Common myeloid progenitor, CD34-positive (primary cell): ENCODE data around the gene MAN1A1.

ENCODE experiments used
- CTCF ChIA-PET: fragments of 350-600 bp; sonication (Branson Sonifier 250); formaldehyde crosslinking; loops from one replicate; lab custom pipeline; 2021; ENCODE audit warnings: antibody characterized with exemption; lab: Charles Lee
- POLR2A ChIA-PET: fragments of 350-600 bp; sonication (Branson Sonifier 250); formaldehyde crosslinking; loops from one replicate; lab custom pipeline; 2021; ENCODE audit warnings: antibody characterized with exemption; lab: Charles Lee
- DNase-seq, 3 donors: peaks; one replicate each; pipeline versions ENCODE4 v3.0.0 to v3.0.0-alpha.2; 2013
- H3K27ac ChIP-seq, 2 experiments: 1 replicate in 1 of 2; 2 replicates in 1 of 2; pipeline ENCODE4 v1.7.0; 2013; ENCODE audit warnings: inconsistent platforms in 2 of 2, low read length in 2 of 2, mild to moderate bottlenecking in 2 of 2, low read depth in 1 of 2, moderate library complexity in 1 of 2; ENCODE audit not compliant: severe bottlenecking in 2 of 2, insufficient read depth in 1 of 2, poor library complexity in 1 of 2
- H3K27me3 ChIP-seq, 5 experiments: replicated peaks in 2 of 5; 1 replicate in 3 of 5; 2 replicates in 2 of 5; pipeline versions ENCODE4 v1.6.1 to v1.7.0; 2013; ENCODE audit warnings: low read length in 4 of 5, mild to moderate bottlenecking in 2 of 5, moderate library complexity in 2 of 5, inconsistent platforms in 1 of 5; ENCODE audit not compliant: insufficient read depth in 5 of 5, control insufficient read depth in 4 of 5
- H3K36me3 ChIP-seq, 4 experiments: 1 replicate in 2 of 4; 2 replicates in 2 of 4; pipeline versions ENCODE4 v1.6.1 to v1.7.0; 2013; ENCODE audit warnings: low read length in 3 of 4, control low read depth in 1 of 4, mild to moderate bottlenecking in 1 of 4; ENCODE audit not compliant: control insufficient read depth in 4 of 4, insufficient read depth in 4 of 4
- H3K4me1 ChIP-seq, 4 experiments: 1 replicate in 3 of 4; 2 replicates in 1 of 4; pipeline versions ENCODE4 v1.6.1 to v1.7.1; 2013; ENCODE audit warnings: low read length in 3 of 4, mild to moderate bottlenecking in 3 of 4, control low read depth in 1 of 4, inconsistent platforms in 1 of 4, moderate library complexity in 1 of 4; ENCODE audit not compliant: control insufficient read depth in 4 of 4, insufficient read depth in 4 of 4; ENCODE audit errors: control extremely low read depth in 1 of 4
- H3K4me3 ChIP-seq, 7 experiments: 1 replicate in 4 of 7; 2 replicates in 3 of 7; pipeline versions ENCODE4 v1.5.1 to v1.7.0; 2013; ENCODE audit warnings: mild to moderate bottlenecking in 7 of 7, low read length in 6 of 7, moderate library complexity in 6 of 7, inconsistent platforms in 2 of 7, low read depth in 2 of 7, control low read depth in 1 of 7; ENCODE audit not compliant: insufficient read depth in 4 of 7, control insufficient read depth in 1 of 7; ENCODE audit errors: extremely low read depth in 1 of 7
- H3K9me3 ChIP-seq, 5 experiments: 1 replicate in 4 of 5; 2 replicates in 1 of 5; pipeline versions ENCODE4 v1.6.1 to v1.7.1; 2013; ENCODE audit warnings: low read length in 4 of 5, mild to moderate bottlenecking in 2 of 5, inconsistent platforms in 1 of 5, low read depth in 1 of 5, moderate library complexity in 1 of 5; ENCODE audit not compliant: control insufficient read depth in 4 of 5, insufficient read depth in 2 of 5; ENCODE audit errors: control extremely low read depth in 1 of 5
- WGBS: methylation state at CpG from one replicate; pipeline ENCODE4 v1.1.5; 2013; ENCODE audit not compliant: insufficient coverage; 5-methylcytosine and 5-hydroxymethylcytosine counted together

MAN1A1 gene

GRCh38 chr6:119314885-119315272 lies 34.7 kb downstream of the MAN1A1 start:
- CTCF ChIA-PET, result interaction anchor here (0.7 to 2.2 kb wide), 8 partner anchors 8 to 124 kb away, joined by 3 to 15 read pairs (median 4); no protein-coding TSS in a partner anchor
- POLR2A ChIA-PET, result no interaction called here
- Histone ChIP-seq H3K4me1 (peaks cover 20 to 58% (median 50%) of the 10 kb centered on the region in 4 experiments), H3K4me3 (no peak overlapping the region), H3K27me3 (no peaks in the 10 kb centered on the region), H3K27ac (peak overlapping the region; percentile 40 to 73), H3K36me3 (peaks cover 0 to 22% (median 11%) of the 10 kb centered on the region in 4 experiments), H3K9me3 (no peaks in the 10 kb centered on the region)
- DNase-seq, result peak in 2 of 3 donors; percentile 58 to 73
- 50% methylated on average over 2 of the region's 5 CpGs for WGBS

GRCh38 chr6:119313937-119314884 lies 35.4 kb downstream of the MAN1A1 start:
- WGBS, result 71% methylated on average over 6 of the region's 10 CpGs
- Histone ChIP-seq H3K4me1 (peaks cover 20 to 62% (median 50%) of the 10 kb centered on the region in 4 experiments), H3K9me3 (no peaks in the 10 kb centered on the region), H3K27me3 (no peaks in the 10 kb centered on the region), H3K4me3 (no peak overlapping the region), H3K27ac (peak overlapping the region; percentile 30 to 73), H3K36me3 (peaks cover 0 to 22% (median 9%) of the 10 kb centered on the region in 4 experiments)
- DNase-seq, result peak in 2 of 3 donors; percentile 71 to 79
- ChIA-PET CTCF (interaction anchor here (0.7 to 2.2 kb wide), 11 partner anchors 8 to 123 kb away, joined by 3 to 15 read pairs (median 3); no protein-coding TSS in a partner anchor), POLR2A (no interaction called here)

GRCh38 chr6:119312875-119313338 lies 36.7 kb downstream of the MAN1A1 start:
- peak overlapping the region in 1 of 2 experiments; percentile 67 for H3K27ac ChIP-seq
- no peaks in the 10 kb centered on the region for H3K9me3 ChIP-seq
- peak overlapping the region in 1 of 7 experiments; percentile 24 for H3K4me3 ChIP-seq
- DNase-seq, result peak in 2 of 3 donors; percentile 43 to 59
- H3K4me1 ChIP-seq, result peaks cover 22 to 71% (median 55%) of the 10 kb centered on the region in 4 experiments
- no peaks in the 10 kb centered on the region for H3K27me3 ChIP-seq
- WGBS, result 44% methylated on average over 4 of the region's 4 CpGs
- H3K36me3 ChIP-seq, result peaks cover 0 to 14% (median 6%) of the 10 kb centered on the region in 4 experiments
- ChIA-PET POLR2A (no interaction called here), CTCF (interaction anchor here (1.2 to 2.0 kb wide), 5 partner anchors 9 to 23 kb away, joined by 3 to 12 read pairs (median 7); no protein-coding TSS in a partner anchor)

- ChIA-PET CTCF (interaction anchor here (1.2 to 1.9 kb wide), 4 partner anchors 9 to 22 kb away, joined by 3 to 7 read pairs (median 7); no protein-coding TSS in a partner anchor), POLR2A (no interaction called here)
- peaks cover 23 to 71% (median 57%) of the 10 kb centered on the region in 4 experiments for H3K4me1 ChIP-seq
- peaks cover 0 to 13% (median 5%) of the 10 kb centered on the region in 4 experiments for H3K36me3 ChIP-seq
- WGBS, result 100% methylated on average over 1 of the region's 4 CpGs
- peak overlapping the region in 1 of 2 experiments; percentile 67 for H3K27ac ChIP-seq
- no peak for DNase-seq
- H3K27me3 ChIP-seq, result no peaks in the 10 kb centered on the region
- H3K9me3 ChIP-seq, result no peaks in the 10 kb centered on the region
- no peak overlapping the region for H3K4me3 ChIP-seq
Measured at GRCh38 chr6:119312441-119312840, 37.1 kb downstream of the MAN1A1 start.

- CTCF ChIA-PET, result interaction anchor here (1.1 to 3.2 kb wide), 10 partner anchors 8 to 36 kb away, joined by 3 to 9 read pairs (median 4); no protein-coding TSS in a partner anchor
- POLR2A ChIA-PET, result no interaction called here
- Histone ChIP-seq H3K27ac (peak overlapping the region in 1 of 2 experiments; percentile 67), H3K36me3 (peaks cover 0 to 9% (median 3%) of the 10 kb centered on the region in 4 experiments), H3K4me3 (no peak overlapping the region), H3K4me1 (peaks cover 23 to 71% (median 57%) of the 10 kb centered on the region in 4 experiments), H3K27me3 (no peaks in the 10 kb centered on the region), H3K9me3 (no peaks in the 10 kb centered on the region)
- 86% methylated on average over 7 of the region's 8 CpGs for WGBS
- peak in 2 of 3 donors; percentile 53 to 78 for DNase-seq
Measured at GRCh38 chr6:119311514-119312142, 37.9 kb downstream of the MAN1A1 start.

- Histone ChIP-seq H3K27ac (peak overlapping the region in 1 of 2 experiments; percentile 45), H3K9me3 (no peaks in the 10 kb centered on the region), H3K36me3 (peaks cover 0 to 20% (median 11%) of the 10 kb centered on the region in 4 experiments), H3K27me3 (no peaks in the 10 kb centered on the region), H3K4me3 (no peak overlapping the region), H3K4me1 (peaks cover 21 to 66% (median 52%) of the 10 kb centered on the region in 4 experiments)
- ChIA-PET POLR2A (no interaction called here), CTCF (interaction anchor here (0.7 to 3.2 kb wide), 8 partner anchors 9 to 1055 kb away, joined by 3 to 9 read pairs (median 3); no protein-coding TSS in a partner anchor)
- DNase-seq, result peak in 2 of 3 donors; percentile 38 to 49
- WGBS, result 97% methylated on average over 6 of the region's 8 CpGs
Measured at GRCh38 chr6:119310486-119311036, 39.0 kb downstream of the MAN1A1 start.
